GM12878 (cell line): ENCODE results near the gene TRNT1. TPM values are rescaled to one million over a fixed set of nuclear protein-coding genes. Genes with fewer than 3 reads are reported as not detected.

Experiments used
- ATAC-seq: fragments of 200-7000 bp; cut with Tn5 transposase; 3 replicates; pipeline ENCODE4 v1.9.1; 2020; ENCODE audit warnings: mild to moderate bottlenecking, moderate library complexity
- BruUV-seq: library from RNA; stranded (reverse); fragments of 400-500 nt; replicated peaks from 2 replicates; lab custom pipeline; 2021; lab: Mats Ljungman, UMichigan
- CTCF ChIA-PET: fragments of 300-600 bp; sonication (Branson Sonifier 250); formaldehyde crosslinking; extraction: SDS; loops from one replicate; lab custom pipeline; 2021; ENCODE audit warnings: inconsistent platforms; lab: Yijun Ruan, JAX
- POLR2A ChIA-PET: fragments of 350-600 bp; formaldehyde crosslinking; extraction: SDS; loops from one replicate; lab custom pipeline; 2021; ENCODE audit warnings: inconsistent platforms; lab: Charles Lee
- RAD21 ChIA-PET: fragments of 300-600 bp; sonication (Branson Sonifier 250); formaldehyde crosslinking; loops from one replicate; lab custom pipeline; 2023; ENCODE audit warnings: antibody characterized with exemption; ENCODE audit not compliant: unreplicated experiment; lab: Charles Lee
- SMC1A ChIA-PET: fragments of 300-600 bp; sonication (Branson Sonifier 250); formaldehyde crosslinking; loops from one replicate; lab custom pipeline; 2023; ENCODE audit not compliant: unreplicated experiment, uncharacterized antibody; lab: Charles Lee
- DNase-seq: peaks from one replicate; pipeline ENCODE4 v3.0.0-alpha.2; 2011; ENCODE audit warnings: low read depth, low spot score
- FAIRE-seq: peaks from 3 replicates; lab custom pipeline; 2011; peaks lifted over from hg19 to GRCh38; lab: Jason Lieb, UNC
- H2AFZ ChIP-seq: 2 replicates; pipeline ENCODE4 v1.6.0; 2011; ENCODE audit warnings: low read depth, low read length, control low read depth; ENCODE audit not compliant: control insufficient read depth
- H3K27ac ChIP-seq: 2 replicates; pipeline ENCODE4 v1.5.1; 2011; ENCODE audit warnings: control low read depth; ENCODE audit not compliant: control insufficient read depth, insufficient read depth
- H3K27me3 ChIP-seq, 2 experiments: replicated peaks in 1 of 2; 2 replicates each; pipeline versions ENCODE4 v1.6.0 to v1.6.1; 2011; ENCODE audit warnings: low read length in 1 of 2; ENCODE audit not compliant: control insufficient read depth in 2 of 2, insufficient read depth in 2 of 2
- H3K36me3 ChIP-seq, 2 experiments: 2 replicates each; pipeline ENCODE4 v1.5.1; 2011; ENCODE audit warnings: low read length in 1 of 2; ENCODE audit not compliant: control insufficient read depth in 2 of 2, insufficient read depth in 2 of 2
- H3K4me1 ChIP-seq: 2 replicates; pipeline ENCODE4 v1.6.1; 2011; ENCODE audit warnings: mild to moderate bottlenecking, low read length, moderate library complexity, mixed read lengths; ENCODE audit not compliant: control insufficient read depth, insufficient read depth
- H3K4me2 ChIP-seq: 2 replicates; pipeline ENCODE4 v1.6.0; 2011; ENCODE audit warnings: control low read depth; ENCODE audit not compliant: control insufficient read depth, insufficient read depth
- H3K4me3 ChIP-seq: fragments of 200-600 bp; sonication (generic); 2 replicates; pipeline ENCODE4 v1.5.1; 2016
- H3K79me2 ChIP-seq: 2 replicates; pipeline ENCODE4 v1.6.0; 2011; ENCODE audit warnings: low read length; ENCODE audit not compliant: control insufficient read depth, insufficient read depth
- H3K9ac ChIP-seq: 2 replicates; pipeline ENCODE4 v1.8.0; 2011; ENCODE audit warnings: low read length, control low read depth, mixed read lengths; ENCODE audit not compliant: control insufficient read depth, insufficient read depth
- H3K9me3 ChIP-seq: replicated peaks from 3 replicates; pipeline ENCODE4 v1.5.1; 2011; ENCODE audit warnings: mild to moderate bottlenecking, low read length; ENCODE audit not compliant: control insufficient read depth, insufficient read depth
- H4K20me1 ChIP-seq: 2 replicates; pipeline ENCODE4 v1.6.0; 2011; ENCODE audit not compliant: control insufficient read depth, insufficient read depth
- NFYA ChIP-seq: IDR thresholded peaks from 2 replicates; pipeline ENCODE4 v1.6.1; 2011; ENCODE audit warnings: low read depth, mild to moderate bottlenecking, low read length, improper control_type of control experiment, borderline replicate concordance
- NRF1 ChIP-seq: conservative IDR thresholded peaks from 2 replicates; pipeline ENCODE4 v1.6.1; 2011; ENCODE audit warnings: mild to moderate bottlenecking, low read depth, low read length, improper control_type of control experiment
- POLR2AphosphoS5 ChIP-seq: IDR thresholded peaks from 2 replicates; pipeline ENCODE4 v1.6.1; 2011; ENCODE audit warnings: mild to moderate bottlenecking, low read length, inconsistent platforms
- ZSCAN29 ChIP-seq: fragments of 450-650 bp; IDR thresholded peaks from 2 replicates; pipeline ENCODE4 v1.6.1; 2017; ENCODE audit warnings: mild to moderate bottlenecking, moderate library complexity
- WGBS: methylation state at CpG from one replicate; pipeline ENCODE4 v1.1.6; 2016; ENCODE audit warnings: low lambda C conversion rate; ENCODE audit not compliant: insufficient replicate concordance, insufficient coverage; ENCODE audit errors: missing lambda C conversion rate; 5-methylcytosine and 5-hydroxymethylcytosine counted together
- in situ Hi-C: fragments of 300-500 bp; cut with MboI; formaldehyde crosslinking; loops from 9 replicates; pipeline ENCODE4 v1.14.3; 2018; ENCODE audit warnings: mixed read lengths
- intact Hi-C: fragments of 100-400 bp; cut with micrococcal nuclease; formaldehyde crosslinking; loops from one replicate; pipeline ENCODE4 v1.14.2; 2022; ENCODE audit not compliant: unreplicated experiment
- polyA plus RNA-seq, 11 experiments: library from polyadenylated mRNA; depleted of rRNA in 4 of 11; unstranded in 6 of 11; stranded (reverse) in 5 of 11; fragments of >200 nt; fragmentation: Nextera tagmentation in 4 of 11; fragmentation: Illumina TruSeq in 1 of 11; extraction: Ambion mirVana in 4 of 11; extraction: Trizol in 1 of 11; gene quantifications; 1 replicate in 1 of 11; 2 replicates in 10 of 11; pipeline versions ENCODE4 v1.2.1 to v1.2.3, GENCODE V29; 2011 to 2016; ENCODE audit warnings: inconsistent platforms in 2 of 11, missing spikeins in 2 of 11, low read depth in 1 of 11
- total RNA-seq, 4 experiments: library from RNA; depleted of rRNA in 3 of 4; stranded (reverse); fragments of >200 nt in 3 of 4; fragmentation: Illumina TruSeq in 1 of 4; extraction: Trizol in 1 of 4; gene quantifications; 2 replicates each; pipeline versions ENCODE4 v1.2.1 to v1.2.3, GENCODE V29; 2013 to 2021
- TF ChIP-seq, protein P1 (sequence below): IDR thresholded peaks from 2 replicates; pipeline ENCODE4 v1.6.1; 2012; ENCODE audit warnings: improper control_type of control experiment, low read depth, low read length; ENCODE audit not compliant: insufficient replicate concordance

TRNT1 gene
- total and polyA plus RNA-seq, 10 of the 15 experiments (the other 5 are each of a cell fraction or from before 2014, with no cell fraction given), result 28.6 to 54.9 (median 36.6) TPM

GRCh38 chr3:3157484-3157883 is 30.7 kb downstream of the TRNT1 start:
- H3K4me2 ChIP-seq, result no peak overlapping the region
- no peak overlapping the region for H3K4me3 ChIP-seq
- no peak overlapping the region for H3K27ac ChIP-seq
- peaks cover 2 to 5% of the 10 kb centered on the region in 2 experiments; a peak in 3 of 4 replicates for H3K36me3 ChIP-seq
- ATAC-seq, result no peak
- no peak overlapping the region for H2AFZ ChIP-seq
- SMC1A ChIA-PET, result no interaction called here
- intact Hi-C loops (no loop called here), in situ Hi-C loops (no loop called here)
- BruUV-seq, result no TSS peak
- CTCF ChIA-PET, result interaction anchor here (1.7 kb wide), 1 partner anchor 22 kb away, joined by 6 read pairs; the partner anchor contains the start of gene CRBN
- no peaks in the 10 kb centered on the region for H3K4me1 ChIP-seq
- no peak overlapping the region for H3K9ac ChIP-seq
- RAD21 ChIA-PET, result no interaction called here
- TF ChIP-seq NFYA, result no peak
- TF ChIP-seq, protein P1, sequence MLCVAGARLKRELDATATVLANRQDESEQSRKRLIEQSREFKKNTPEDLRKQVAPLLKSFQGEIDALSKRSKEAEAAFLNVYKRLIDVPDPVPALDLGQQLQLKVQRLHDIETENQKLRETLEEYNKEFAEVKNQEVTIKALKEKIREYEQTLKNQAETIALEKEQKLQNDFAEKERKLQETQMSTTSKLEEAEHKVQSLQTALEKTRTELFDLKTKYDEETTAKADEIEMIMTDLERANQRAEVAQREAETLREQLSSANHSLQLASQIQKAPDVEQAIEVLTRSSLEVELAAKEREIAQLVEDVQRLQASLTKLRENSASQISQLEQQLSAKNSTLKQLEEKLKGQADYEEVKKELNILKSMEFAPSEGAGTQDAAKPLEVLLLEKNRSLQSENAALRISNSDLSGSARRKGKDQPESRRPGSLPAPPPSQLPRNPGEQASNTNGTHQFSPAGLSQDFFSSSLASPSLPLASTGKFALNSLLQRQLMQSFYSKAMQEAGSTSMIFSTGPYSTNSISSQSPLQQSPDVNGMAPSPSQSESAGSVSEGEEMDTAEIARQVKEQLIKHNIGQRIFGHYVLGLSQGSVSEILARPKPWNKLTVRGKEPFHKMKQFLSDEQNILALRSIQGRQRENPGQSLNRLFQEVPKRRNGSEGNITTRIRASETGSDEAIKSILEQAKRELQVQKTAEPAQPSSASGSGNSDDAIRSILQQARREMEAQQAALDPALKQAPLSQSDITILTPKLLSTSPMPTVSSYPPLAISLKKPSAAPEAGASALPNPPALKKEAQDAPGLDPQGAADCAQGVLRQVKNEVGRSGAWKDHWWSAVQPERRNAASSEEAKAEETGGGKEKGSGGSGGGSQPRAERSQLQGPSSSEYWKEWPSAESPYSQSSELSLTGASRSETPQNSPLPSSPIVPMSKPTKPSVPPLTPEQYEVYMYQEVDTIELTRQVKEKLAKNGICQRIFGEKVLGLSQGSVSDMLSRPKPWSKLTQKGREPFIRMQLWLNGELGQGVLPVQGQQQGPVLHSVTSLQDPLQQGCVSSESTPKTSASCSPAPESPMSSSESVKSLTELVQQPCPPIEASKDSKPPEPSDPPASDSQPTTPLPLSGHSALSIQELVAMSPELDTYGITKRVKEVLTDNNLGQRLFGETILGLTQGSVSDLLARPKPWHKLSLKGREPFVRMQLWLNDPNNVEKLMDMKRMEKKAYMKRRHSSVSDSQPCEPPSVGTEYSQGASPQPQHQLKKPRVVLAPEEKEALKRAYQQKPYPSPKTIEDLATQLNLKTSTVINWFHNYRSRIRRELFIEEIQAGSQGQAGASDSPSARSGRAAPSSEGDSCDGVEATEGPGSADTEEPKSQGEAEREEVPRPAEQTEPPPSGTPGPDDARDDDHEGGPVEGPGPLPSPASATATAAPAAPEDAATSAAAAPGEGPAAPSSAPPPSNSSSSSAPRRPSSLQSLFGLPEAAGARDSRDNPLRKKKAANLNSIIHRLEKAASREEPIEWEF, result no peak
- TF ChIP-seq POLR2AphosphoS5, result no peak
- no peak for TF ChIP-seq ZSCAN29
- no peak for TF ChIP-seq NRF1
- TF ChIP-seq, all 136 proteins: peak for 0
- WGBS, result 97% methylated on average over 8 of the region's 8 CpGs
- Histone ChIP-seq H3K79me2 (no peaks in the 10 kb centered on the region), H3K27me3 (no peaks in the 10 kb centered on the region), H3K9me3 (no peaks in the 10 kb centered on the region; the same call in 2 of the 3 replicates), H4K20me1 (no peaks in the 10 kb centered on the region)
- DNase-seq (no peak), FAIRE-seq (no peak)
- POLR2A ChIA-PET, result no interaction called here
